ENCODE measurements around the gene PPP1R14B.

PPP1R14B gene

GRCh38 chr11:64230171-64230984, 16.4 kb downstream of the PPP1R14B start, which contains the start of gene DNAJC4:
Gene DNAJC4 (plus strand): TSS chr11:64230548. CDS start chr11:64230855, 307 bp downstream.
- Histone ChIP-seq H3K4me3 (ENCODE audit: low read length) (peak within 1 kb of the TSS; percentile 73), H3K9ac (ENCODE audit: low read length) (peak within 1 kb of the TSS; percentile 47), H3K9me3 (ENCODE audit: control insufficient read depth, low read depth, low read length) (no peaks in the 10 kb centered on the region), H3K27me3 (ENCODE audit: control insufficient read depth, insufficient read depth, low read length) (peaks cover 28% of the 10 kb centered on the region), H3K36me3 (ENCODE audit: control insufficient read depth, low read depth, low read length) (no peaks in the 10 kb centered on the region), H3K4me1 (ENCODE audit: control insufficient read depth, low read depth, low read length) (peaks cover 4% of the 10 kb centered on the region), H3K27ac (ENCODE audit: low read length) (no peak within 1 kb of the TSS)

GRCh38 chr11:64229744-64230170, 17.0 kb downstream of the PPP1R14B start:
- H3K27me3 ChIP-seq (ENCODE audit: control insufficient read depth, insufficient read depth, low read length) = peaks cover 24% of the 10 kb centered on the region
- H3K9ac ChIP-seq (ENCODE audit: low read length) = no peak overlapping the region
- H3K27ac ChIP-seq (ENCODE audit: low read length) = no peak overlapping the region
- no peaks in the 10 kb centered on the region for H3K9me3 ChIP-seq (ENCODE audit: control insufficient read depth, low read depth, low read length)
- H3K4me1 ChIP-seq (ENCODE audit: control insufficient read depth, low read depth, low read length) = peaks cover 4% of the 10 kb centered on the region
- no peaks in the 10 kb centered on the region for H3K36me3 ChIP-seq (ENCODE audit: control insufficient read depth, low read depth, low read length)
- peak overlapping the region; percentile 73 for H3K4me3 ChIP-seq (ENCODE audit: low read length)

GRCh38 chr11:64229090-64229743, 17.5 kb downstream of the PPP1R14B start:
- H3K27ac ChIP-seq (ENCODE audit: low read length) = no peak overlapping the region
- peaks cover 24% of the 10 kb centered on the region for H3K27me3 ChIP-seq (ENCODE audit: control insufficient read depth, insufficient read depth, low read length)
- H3K9me3 ChIP-seq (ENCODE audit: control insufficient read depth, low read depth, low read length) = no peaks in the 10 kb centered on the region
- H3K4me1 ChIP-seq (ENCODE audit: control insufficient read depth, low read depth, low read length) = peaks cover 4% of the 10 kb centered on the region
- no peak overlapping the region for H3K4me3 ChIP-seq (ENCODE audit: low read length)
- H3K9ac ChIP-seq (ENCODE audit: low read length) = no peak overlapping the region
- H3K36me3 ChIP-seq (ENCODE audit: control insufficient read depth, low read depth, low read length) = no peaks in the 10 kb centered on the region

- H3K27ac ChIP-seq (ENCODE audit: low read length) = no peak overlapping the region
- no peaks in the 10 kb centered on the region for H3K9me3 ChIP-seq (ENCODE audit: control insufficient read depth, low read depth, low read length)
- H3K9ac ChIP-seq (ENCODE audit: low read length) = no peak overlapping the region
- peaks cover 9% of the 10 kb centered on the region for H3K27me3 ChIP-seq (ENCODE audit: control insufficient read depth, insufficient read depth, low read length)
- H3K4me3 ChIP-seq (ENCODE audit: low read length) = no peak overlapping the region
- peaks cover 4% of the 10 kb centered on the region for H3K4me1 ChIP-seq (ENCODE audit: control insufficient read depth, low read depth, low read length)
- no peaks in the 10 kb centered on the region for H3K36me3 ChIP-seq (ENCODE audit: control insufficient read depth, low read depth, low read length)
Measured at GRCh38 chr11:64227405-64227956, 19.3 kb downstream of the PPP1R14B start.

- Histone ChIP-seq H3K27ac (ENCODE audit: low read length) (no peak overlapping the region), H3K4me1 (ENCODE audit: control insufficient read depth, low read depth, low read length) (peaks cover 4% of the 10 kb centered on the region), H3K36me3 (ENCODE audit: control insufficient read depth, low read depth, low read length) (no peaks in the 10 kb centered on the region), H3K4me3 (ENCODE audit: low read length) (peak overlapping the region; percentile 70), H3K9ac (ENCODE audit: low read length) (peak overlapping the region; percentile 52), H3K27me3 (ENCODE audit: control insufficient read depth, insufficient read depth, low read length) (peaks cover 4% of the 10 kb centered on the region), H3K9me3 (ENCODE audit: control insufficient read depth, low read depth, low read length) (no peaks in the 10 kb centered on the region)
Measured at GRCh38 chr11:64226507-64227051, 20.2 kb downstream of the PPP1R14B start.

- no peaks in the 10 kb centered on the region for H3K9me3 ChIP-seq (ENCODE audit: control insufficient read depth, low read depth, low read length)
- H3K4me1 ChIP-seq (ENCODE audit: control insufficient read depth, low read depth, low read length) = peaks cover under 1% of the 10 kb centered on the region
- H3K9ac ChIP-seq (ENCODE audit: low read length) = peak within 1 kb of the TSS; percentile 66
- H3K4me3 ChIP-seq (ENCODE audit: low read length) = peak within 1 kb of the TSS; percentile 70
- no peaks in the 10 kb centered on the region for H3K27me3 ChIP-seq (ENCODE audit: control insufficient read depth, insufficient read depth, low read length)
- no peak within 1 kb of the TSS for H3K27ac ChIP-seq (ENCODE audit: low read length)
- peaks cover under 1% of the 10 kb centered on the region for H3K36me3 ChIP-seq (ENCODE audit: control insufficient read depth, low read depth, low read length)
Measured at GRCh38 chr11:64225608-64226506, 20.9 kb downstream of the PPP1R14B start, which contains the start of the genes NUDT22 and TRPT1. Gene NUDT22 (plus strand): TSS chr11:64226274. CDS start chr11:64226653, 379 bp downstream. Gene TRPT1 (minus strand): TSS chr11:64226186. CDS start chr11:64225860, 326 bp downstream.

GRCh38 chr11:64224891-64225607, 21.7 kb downstream of the PPP1R14B start:
- Histone ChIP-seq H3K27ac (ENCODE audit: low read length) (no peak overlapping the region), H3K36me3 (ENCODE audit: control insufficient read depth, low read depth, low read length) (peaks cover 6% of the 10 kb centered on the region), H3K4me3 (ENCODE audit: low read length) (peak overlapping the region; percentile 70), H3K9ac (ENCODE audit: low read length) (no peak overlapping the region), H3K4me1 (ENCODE audit: control insufficient read depth, low read depth, low read length) (no peaks in the 10 kb centered on the region), H3K27me3 (ENCODE audit: control insufficient read depth, insufficient read depth, low read length) (no peaks in the 10 kb centered on the region), H3K9me3 (ENCODE audit: control insufficient read depth, low read depth, low read length) (no peaks in the 10 kb centered on the region)

GRCh38 chr11:64224151-64224890, 22.4 kb downstream of the PPP1R14B start:
- no peak overlapping the region for H3K27ac ChIP-seq (ENCODE audit: low read length)
- no peaks in the 10 kb centered on the region for H3K4me1 ChIP-seq (ENCODE audit: control insufficient read depth, low read depth, low read length)
- no peaks in the 10 kb centered on the region for H3K9me3 ChIP-seq (ENCODE audit: control insufficient read depth, low read depth, low read length)
- no peak overlapping the region for H3K9ac ChIP-seq (ENCODE audit: low read length)
- H3K36me3 ChIP-seq (ENCODE audit: control insufficient read depth, low read depth, low read length) = peaks cover 6% of the 10 kb centered on the region
- H3K4me3 ChIP-seq (ENCODE audit: low read length) = no peak overlapping the region
- H3K27me3 ChIP-seq (ENCODE audit: control insufficient read depth, insufficient read depth, low read length) = no peaks in the 10 kb centered on the region

GRCh38 chr11:64223001-64223651, 23.6 kb downstream of the PPP1R14B start:
- no peak overlapping the region for H3K27ac ChIP-seq (ENCODE audit: low read length)
- no peak overlapping the region for H3K9ac ChIP-seq (ENCODE audit: low read length)
- no peaks in the 10 kb centered on the region for H3K4me1 ChIP-seq (ENCODE audit: control insufficient read depth, low read depth, low read length)
- H3K36me3 ChIP-seq (ENCODE audit: control insufficient read depth, low read depth, low read length) = peaks cover 6% of the 10 kb centered on the region
- no peaks in the 10 kb centered on the region for H3K27me3 ChIP-seq (ENCODE audit: control insufficient read depth, insufficient read depth, low read length)
- no peak overlapping the region for H3K4me3 ChIP-seq (ENCODE audit: low read length)
- no peaks in the 10 kb centered on the region for H3K9me3 ChIP-seq (ENCODE audit: control insufficient read depth, low read depth, low read length)

Measured in iPS-18a (cell line).